A549 treated with Mapracorat at 1 μM for 4 hours (cell line): ENCODE data around the gene CABLES1. TPM values are rescaled to one million over a fixed set of nuclear protein-coding genes. Genes with fewer than 3 reads are reported as not detected.

Experiments used
- total RNA-seq: library from RNA; stranded (reverse); fragments of 200-300 nt; extraction: Qiagen RNA extraction; gene quantifications from 5 replicates; pipeline ENCODE4 v1.2.3, GENCODE V29; 2022

Gene CABLES1
- total RNA-seq = 13.0 to 14.8 TPM (median 13.5 TPM) in 5 replicates

GRCh38 chr18:23134780-23135549, at the start of gene CABLES1:
Gene CABLES1, plus strand, starts transcription at chr18:23135485. Its CDS starts 278 bp downstream, at chr18:23135763.

Other genes starting within 250 kb of the CABLES1 start
- 19.9 to 28.4 TPM (median 21.6 TPM) in 5 replicates for gene RBBP8, start 202.2 kb upstream of the CABLES1 start, total RNA-seq